ENCODE results near the gene SYT8.

Gene SYT8

DNA sequence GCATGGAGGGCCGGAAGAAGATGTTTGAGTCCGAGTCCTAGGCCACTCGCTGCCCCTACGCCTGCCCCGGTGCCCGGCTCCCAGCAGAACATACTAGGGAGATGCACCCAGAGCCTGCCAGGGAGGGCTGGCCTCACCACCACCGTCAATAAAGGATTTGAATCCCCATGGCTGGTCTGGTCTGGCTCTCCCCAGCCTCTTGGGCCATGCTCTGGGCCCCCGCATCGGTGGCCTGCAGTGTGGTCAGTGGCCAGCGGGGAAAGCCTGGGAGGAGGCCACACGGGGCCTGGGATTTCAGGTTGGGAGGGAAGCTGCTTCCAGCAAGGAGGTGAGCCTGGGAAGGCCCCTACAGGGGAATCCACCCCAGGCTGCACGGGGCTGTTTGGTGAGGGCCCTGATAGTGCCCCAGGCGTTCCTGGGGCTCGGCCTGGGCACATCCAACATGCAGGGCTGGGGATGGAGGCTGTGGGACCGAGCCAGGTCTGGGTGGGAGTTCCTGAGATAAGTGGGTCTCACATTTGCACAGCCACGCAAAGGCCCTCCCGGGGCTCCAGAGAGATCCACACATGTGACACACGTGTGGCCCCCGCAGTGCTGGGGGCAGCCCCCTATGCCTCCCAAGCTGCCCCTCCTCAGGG, 6.8 kb downstream of the SYT8 start:
- H3K27me3 ChIP-seq, result no peaks in the 10 kb centered on the region
- no peaks in the 10 kb centered on the region for H3K9me3 ChIP-seq
- no peaks in the 10 kb centered on the region for H3K36me3 ChIP-seq
- H3K4me1 ChIP-seq, result no peaks in the 10 kb centered on the region; the same call in 1 of the 2 replicates
- H3K4me3 ChIP-seq (ENCODE audit: low read depth, low read length), result no peak overlapping the region
- no peak for DNase-seq
- TF ChIP-seq, protein P1, sequence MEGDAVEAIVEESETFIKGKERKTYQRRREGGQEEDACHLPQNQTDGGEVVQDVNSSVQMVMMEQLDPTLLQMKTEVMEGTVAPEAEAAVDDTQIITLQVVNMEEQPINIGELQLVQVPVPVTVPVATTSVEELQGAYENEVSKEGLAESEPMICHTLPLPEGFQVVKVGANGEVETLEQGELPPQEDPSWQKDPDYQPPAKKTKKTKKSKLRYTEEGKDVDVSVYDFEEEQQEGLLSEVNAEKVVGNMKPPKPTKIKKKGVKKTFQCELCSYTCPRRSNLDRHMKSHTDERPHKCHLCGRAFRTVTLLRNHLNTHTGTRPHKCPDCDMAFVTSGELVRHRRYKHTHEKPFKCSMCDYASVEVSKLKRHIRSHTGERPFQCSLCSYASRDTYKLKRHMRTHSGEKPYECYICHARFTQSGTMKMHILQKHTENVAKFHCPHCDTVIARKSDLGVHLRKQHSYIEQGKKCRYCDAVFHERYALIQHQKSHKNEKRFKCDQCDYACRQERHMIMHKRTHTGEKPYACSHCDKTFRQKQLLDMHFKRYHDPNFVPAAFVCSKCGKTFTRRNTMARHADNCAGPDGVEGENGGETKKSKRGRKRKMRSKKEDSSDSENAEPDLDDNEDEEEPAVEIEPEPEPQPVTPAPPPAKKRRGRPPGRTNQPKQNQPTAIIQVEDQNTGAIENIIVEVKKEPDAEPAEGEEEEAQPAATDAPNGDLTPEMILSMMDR (IDR thresholded peaks at IDR 0.05; ENCODE audit: low read depth, low read length), result no peak

DNA sequence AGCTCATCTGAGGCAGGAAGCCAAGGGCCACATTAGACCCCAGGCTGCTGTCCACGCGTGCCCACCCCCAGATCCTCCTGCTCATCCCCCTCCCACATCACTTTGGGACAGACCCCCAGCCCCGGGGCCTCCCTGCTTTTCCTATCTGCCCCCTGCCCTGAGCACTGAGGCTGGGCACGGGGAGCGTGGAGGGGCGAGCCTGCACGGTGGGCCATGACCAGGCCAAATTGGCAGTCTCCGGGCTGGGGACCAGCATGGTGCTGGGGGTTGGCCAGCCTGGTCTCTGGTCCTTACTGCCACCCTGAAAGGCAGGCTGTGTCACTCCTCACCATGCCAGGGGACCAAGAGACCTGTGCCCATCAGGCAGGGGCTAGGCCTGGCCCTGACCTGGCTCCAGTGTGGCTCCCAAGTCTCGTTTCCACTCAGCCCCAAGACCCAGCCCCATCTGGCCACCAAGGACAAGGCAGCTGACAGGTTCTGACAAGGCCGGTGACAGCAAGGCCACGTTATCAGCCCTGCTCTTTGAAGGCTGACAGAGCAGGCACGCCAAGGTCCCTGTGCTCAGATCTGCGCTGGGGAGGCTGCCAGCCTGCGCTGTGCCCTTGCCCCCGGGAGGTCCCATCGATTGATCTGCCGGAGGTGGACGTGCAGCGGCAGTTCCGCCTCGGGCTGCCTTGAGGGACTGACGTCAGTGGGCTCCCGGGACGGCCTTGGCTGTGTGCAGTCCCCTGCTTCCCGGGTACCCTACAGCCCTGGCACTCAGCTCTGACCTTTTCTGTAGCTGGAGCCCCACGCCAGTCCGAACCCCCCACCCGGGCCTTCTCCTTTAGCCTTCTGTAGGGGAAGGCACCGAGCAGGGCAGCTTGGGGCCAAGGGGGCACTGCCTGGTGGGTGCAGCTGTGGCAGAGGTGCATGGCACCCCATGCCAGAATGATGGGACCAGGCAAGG, 7.6 kb downstream of the SYT8 start:
- Histone ChIP-seq H3K4me1 (no peaks in the 10 kb centered on the region; the same call in 1 of the 2 replicates), H3K9me3 (no peaks in the 10 kb centered on the region), H3K27me3 (no peaks in the 10 kb centered on the region), H3K36me3 (no peaks in the 10 kb centered on the region), H3K4me3 (ENCODE audit: low read depth, low read length) (no peak overlapping the region)
- TF ChIP-seq, protein P1 (IDR thresholded peaks at IDR 0.05; ENCODE audit: low read depth, low read length), result no peak
- no peak for DNase-seq

DNA sequence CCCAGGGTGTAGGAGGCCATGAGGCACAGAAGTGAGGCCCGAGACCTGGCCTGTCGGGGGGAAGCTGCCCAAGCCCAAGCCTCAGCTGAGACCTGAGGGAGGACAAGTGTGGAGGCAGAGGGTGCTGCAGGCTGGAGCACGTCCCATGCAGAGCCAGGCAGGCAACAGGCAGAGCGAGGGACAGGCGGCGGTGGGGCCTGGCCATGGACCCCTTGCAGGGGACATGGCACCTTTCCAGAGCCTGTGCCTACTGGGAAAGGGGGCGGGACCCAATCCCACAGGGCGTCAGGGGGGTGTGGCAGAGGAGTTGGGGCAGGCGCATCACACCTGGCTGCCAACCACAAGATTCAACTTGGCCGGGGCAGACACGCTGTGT, 8.3 kb downstream of the SYT8 start:
- Histone ChIP-seq H3K27me3 (no peaks in the 10 kb centered on the region), H3K4me3 (ENCODE audit: low read depth, low read length) (no peak overlapping the region), H3K4me1 (no peaks in the 10 kb centered on the region; the same call in 1 of the 2 replicates), H3K36me3 (no peaks in the 10 kb centered on the region), H3K9me3 (no peaks in the 10 kb centered on the region)
- TF ChIP-seq, protein P1 (IDR thresholded peaks at IDR 0.05; ENCODE audit: low read depth, low read length), result no peak
- DNase-seq, result no peak

DNA sequence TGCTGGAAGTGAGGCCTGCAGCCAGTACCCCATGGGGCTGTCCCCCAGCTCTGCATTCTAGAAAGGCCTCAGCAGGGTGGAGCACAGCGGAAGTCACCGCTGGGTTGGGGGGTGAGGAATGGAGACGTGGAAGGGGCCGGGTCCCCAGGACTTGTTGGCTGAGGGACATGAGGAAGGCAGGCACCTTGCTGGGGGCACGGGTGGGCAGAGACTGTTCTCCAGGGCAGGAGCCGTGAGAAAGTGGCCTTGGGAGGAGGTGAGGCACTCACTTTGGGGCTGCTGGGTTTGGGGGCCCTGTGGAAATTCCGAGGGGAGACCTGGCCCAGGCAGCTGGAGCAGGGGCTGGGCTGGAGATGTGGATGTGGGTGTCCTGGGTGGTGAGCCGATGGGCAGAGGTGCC, 9.0 kb downstream of the SYT8 start:
- Histone ChIP-seq H3K4me3 (ENCODE audit: low read depth, low read length) (no peak overlapping the region), H3K36me3 (no peaks in the 10 kb centered on the region), H3K27me3 (no peaks in the 10 kb centered on the region), H3K4me1 (no peaks in the 10 kb centered on the region), H3K9me3 (no peaks in the 10 kb centered on the region)
- TF ChIP-seq, protein P1 (IDR thresholded peaks at IDR 0.05; ENCODE audit: low read depth, low read length), result no peak
- no peak for DNase-seq

DNA sequence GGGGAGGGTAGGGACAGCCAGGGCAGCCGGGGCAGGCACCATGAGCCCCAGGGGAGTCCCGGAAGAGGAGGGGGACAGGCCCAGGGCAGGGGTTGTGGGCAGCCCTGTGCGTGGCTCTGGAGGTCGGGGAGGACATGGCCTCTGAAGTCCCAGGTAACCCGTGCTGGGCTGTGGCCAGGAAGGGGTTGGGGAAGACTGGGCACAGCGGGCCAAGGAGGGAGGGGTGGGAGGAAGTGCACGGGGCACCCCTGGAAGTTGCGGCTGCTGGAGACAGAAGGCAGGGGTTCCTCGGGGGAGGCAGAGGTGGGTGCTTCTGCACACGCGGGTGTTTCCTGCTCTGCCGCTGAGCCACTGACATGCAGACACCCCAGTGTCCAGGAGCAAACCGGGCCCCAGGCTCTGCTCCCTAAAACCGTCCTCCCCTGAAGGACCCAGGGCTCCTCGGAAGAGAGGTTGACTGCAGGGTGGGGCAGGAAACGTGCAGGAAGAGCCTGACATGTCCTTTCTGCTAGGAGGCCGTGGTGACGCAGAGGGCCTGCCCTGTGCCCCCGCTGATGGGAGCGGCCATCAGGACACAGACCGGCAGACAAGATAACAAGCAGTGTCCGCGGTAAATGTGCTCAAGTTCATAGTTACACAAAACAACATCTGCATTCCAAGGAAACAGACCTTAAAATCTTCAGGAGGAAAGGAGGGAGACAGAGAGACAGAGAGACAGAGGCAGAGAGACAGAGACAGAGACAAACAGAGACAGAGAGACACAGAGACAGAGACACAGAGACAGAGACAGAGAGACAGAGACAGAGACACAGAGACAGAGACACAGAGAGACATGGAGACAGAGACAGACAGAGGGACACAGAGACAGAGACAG, 9.7 kb downstream of the SYT8 start:
- Histone ChIP-seq H3K36me3 (no peaks in the 10 kb centered on the region), H3K4me1 (no peaks in the 10 kb centered on the region), H3K27me3 (no peaks in the 10 kb centered on the region), H3K4me3 (ENCODE audit: low read depth, low read length) (no peak overlapping the region), H3K9me3 (no peaks in the 10 kb centered on the region)
- TF ChIP-seq, protein P1 (IDR thresholded peaks at IDR 0.05; ENCODE audit: low read depth, low read length), result no peak
- no peak for DNase-seq

All from BE2C (cell line).